Smooth muscle cell (in vitro differentiated cells): Measurements from ENCODE around the gene SERPINB1. TPM values are rescaled to one million over a fixed set of nuclear protein-coding genes. Genes with fewer than 3 reads are reported as not detected.
"Not testable (repeated sequence)": the region's sequence is repeated elsewhere in the genome, so short reads cannot be mapped to it uniquely, and the experiment has no call there.

Experiments
- DNase-seq: peaks from one replicate; lab custom pipeline; 2025; ENCODE audit not compliant: unreplicated experiment; lab: John Stamatoyannopoulos, UW
- H2AFZ ChIP-seq: fragments of 200-600 bp; sonication (generic); 2 replicates; pipeline ENCODE4 v1.6.0; 2016; ENCODE audit warnings: antibody characterized with exemption, low read depth, mild to moderate bottlenecking
- H3F3A ChIP-seq: fragments of 200-600 bp; sonication (generic); 2 replicates; pipeline ENCODE4 v1.6.0; 2017; ENCODE audit warnings: antibody characterized with exemption, low read depth
- H3K27ac ChIP-seq: fragments of 200-600 bp; sonication (generic); 2 replicates; pipeline ENCODE4 v1.5.1; 2016; ENCODE audit warnings: low read depth, mild to moderate bottlenecking
- H3K27me3 ChIP-seq: fragments of 200-600 bp; sonication (generic); 2 replicates; pipeline ENCODE4 v1.6.1; 2016; ENCODE audit warnings: low read depth, mild to moderate bottlenecking
- H3K36me3 ChIP-seq: fragments of 200-600 bp; sonication (generic); 2 replicates; pipeline ENCODE4 v1.5.1; 2016; ENCODE audit warnings: low read depth
- H3K4me1 ChIP-seq: fragments of 200-600 bp; sonication (generic); 2 replicates; pipeline ENCODE4 v1.5.1; 2016; ENCODE audit warnings: low read depth
- H3K4me2 ChIP-seq: fragments of 200-600 bp; sonication (generic); 2 replicates; pipeline ENCODE4 v1.6.0; 2016; ENCODE audit warnings: mild to moderate bottlenecking
- H3K4me3 ChIP-seq: fragments of 200-600 bp; sonication (generic); 2 replicates; pipeline ENCODE4 v1.5.1; 2016; ENCODE audit warnings: mild to moderate bottlenecking
- H3K79me2 ChIP-seq: fragments of 200-600 bp; sonication (generic); 2 replicates; pipeline ENCODE4 v1.6.0; 2016; ENCODE audit warnings: low read depth, mild to moderate bottlenecking
- H3K9ac ChIP-seq: fragments of 200-600 bp; sonication (generic); 2 replicates; pipeline ENCODE4 v1.6.0; 2016; ENCODE audit warnings: low read depth
- H3K9me3 ChIP-seq: fragments of 200-600 bp; sonication (generic); replicated peaks from 2 replicates; pipeline ENCODE4 v1.5.1; 2016; ENCODE audit warnings: low read depth
- H4K20me1 ChIP-seq: fragments of 200-600 bp; sonication (generic); 2 replicates; pipeline ENCODE4 v1.6.0; 2016; ENCODE audit warnings: low read depth
- WGBS: methylation state at CpG from one replicate; pipeline ENCODE4 v1.1.7; 2016; ENCODE audit warnings: low lambda C conversion rate; 5-methylcytosine and 5-hydroxymethylcytosine counted together
- polyA plus RNA-seq: library from polyadenylated mRNA; unstranded; fragments of >200 nt; fragmentation: Nextera tagmentation; extraction: Ambion mirVana; gene quantifications from 2 replicates; pipeline ENCODE4 v1.2.1, GENCODE V29; 2016
- total RNA-seq: library from RNA; depleted of rRNA; stranded (reverse); fragments of >200 nt; gene quantifications from 2 replicates; pipeline ENCODE4 v1.2.3, GENCODE V29; 2014
- TF ChIP-seq, protein P1 (sequence below): fragments of 200-600 bp; sonication (generic); IDR thresholded peaks from 2 replicates; pipeline ENCODE4 v1.5.1; 2017; ENCODE audit warnings: borderline replicate concordance, mild to moderate bottlenecking, antibody characterized with exemption; ENCODE audit not compliant: insufficient read depth, poor library complexity, severe bottlenecking

Gene SERPINB1
- total and polyA plus RNA-seq, 2 experiments from 2014 or later, result 10.5 to 17.7 TPM

DNA sequence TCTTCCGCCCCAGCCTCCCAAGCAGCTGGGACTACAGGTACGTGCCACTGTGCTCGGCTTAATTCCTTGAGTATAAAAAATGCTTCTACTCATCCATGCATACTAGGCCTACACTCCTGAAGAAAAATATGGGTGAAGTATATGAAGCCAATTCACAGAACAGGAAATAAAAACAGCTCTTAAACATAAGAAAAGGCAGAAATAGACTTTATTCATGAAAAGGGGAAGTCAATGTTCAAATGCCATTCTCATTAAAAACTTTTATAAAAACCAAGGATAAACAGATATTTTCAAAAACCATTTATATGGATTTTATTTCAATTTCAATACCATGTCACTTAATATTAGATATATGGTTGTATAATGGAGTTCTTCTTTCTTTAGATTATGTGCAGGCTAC, 43.1 kb upstream of the SERPINB1 start:
- Histone ChIP-seq H4K20me1 (no peaks in the 10 kb centered on the region), H3K9me3 (no peaks in the 10 kb centered on the region), H3K4me3 (no peak overlapping the region), H3K9ac (no peak overlapping the region), H3K27me3 (no peaks in the 10 kb centered on the region), H3F3A (no peaks in the 10 kb centered on the region), H3K4me1 (no peaks in the 10 kb centered on the region), H3K4me2 (no peak overlapping the region), H3K36me3 (no peaks in the 10 kb centered on the region), H3K27ac (no peak overlapping the region), H3K79me2 (no peaks in the 10 kb centered on the region), H2AFZ (no peak overlapping the region)
- TF ChIP-seq, protein P1, sequence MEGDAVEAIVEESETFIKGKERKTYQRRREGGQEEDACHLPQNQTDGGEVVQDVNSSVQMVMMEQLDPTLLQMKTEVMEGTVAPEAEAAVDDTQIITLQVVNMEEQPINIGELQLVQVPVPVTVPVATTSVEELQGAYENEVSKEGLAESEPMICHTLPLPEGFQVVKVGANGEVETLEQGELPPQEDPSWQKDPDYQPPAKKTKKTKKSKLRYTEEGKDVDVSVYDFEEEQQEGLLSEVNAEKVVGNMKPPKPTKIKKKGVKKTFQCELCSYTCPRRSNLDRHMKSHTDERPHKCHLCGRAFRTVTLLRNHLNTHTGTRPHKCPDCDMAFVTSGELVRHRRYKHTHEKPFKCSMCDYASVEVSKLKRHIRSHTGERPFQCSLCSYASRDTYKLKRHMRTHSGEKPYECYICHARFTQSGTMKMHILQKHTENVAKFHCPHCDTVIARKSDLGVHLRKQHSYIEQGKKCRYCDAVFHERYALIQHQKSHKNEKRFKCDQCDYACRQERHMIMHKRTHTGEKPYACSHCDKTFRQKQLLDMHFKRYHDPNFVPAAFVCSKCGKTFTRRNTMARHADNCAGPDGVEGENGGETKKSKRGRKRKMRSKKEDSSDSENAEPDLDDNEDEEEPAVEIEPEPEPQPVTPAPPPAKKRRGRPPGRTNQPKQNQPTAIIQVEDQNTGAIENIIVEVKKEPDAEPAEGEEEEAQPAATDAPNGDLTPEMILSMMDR, result no peak
- WGBS, result 98% methylated on average over 3 of the region's 3 CpGs
- DNase-seq, result no peak

DNA sequence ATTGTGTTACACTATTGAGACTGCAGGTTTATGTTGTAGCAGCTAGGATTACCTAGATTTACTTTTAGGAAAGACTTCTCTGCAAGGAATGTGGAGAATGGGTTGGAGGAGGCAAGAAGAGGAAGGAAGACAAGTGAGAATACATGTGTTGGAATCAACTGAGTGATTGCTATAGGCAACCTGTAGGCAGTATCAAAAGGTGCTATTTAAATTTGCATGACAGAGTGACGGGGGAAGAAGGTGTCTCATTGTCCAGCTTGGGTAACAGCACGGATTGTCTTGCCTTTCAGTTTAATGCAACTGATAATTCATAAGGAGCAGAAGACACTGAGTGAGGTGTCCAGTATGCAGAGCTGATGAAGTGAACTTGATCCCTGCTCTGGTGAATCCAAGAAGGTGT, 42.0 kb upstream of the SERPINB1 start:
- TF ChIP-seq, protein P1, result no peak
- no peak overlapping the region for H3K9ac ChIP-seq

GRCh38 chr6:2881423-2881822, 39.8 kb upstream of the SERPINB1 start:
- Histone ChIP-seq H3K4me3 (no peak overlapping the region), H3K27ac (no peak overlapping the region), H3K4me2 (no peak overlapping the region), H3K79me2 (no peaks in the 10 kb centered on the region), H3K9me3 (no peaks in the 10 kb centered on the region), H3K4me1 (peaks cover 10% of the 10 kb centered on the region), H4K20me1 (no peaks in the 10 kb centered on the region), H3K36me3 (no peaks in the 10 kb centered on the region), H3K9ac (no peak overlapping the region), H3F3A (no peaks in the 10 kb centered on the region), H3K27me3 (no peaks in the 10 kb centered on the region), H2AFZ (no peak overlapping the region)
- no peak for DNase-seq
- WGBS, result 94% methylated on average over 4 of the region's 4 CpGs
- TF ChIP-seq, protein P1, result no peak

More for the DNA sequence above, 42.0 kb upstream of the SERPINB1 start:
- H2AFZ ChIP-seq, result no peak overlapping the region
- H3K79me2 ChIP-seq, result no peaks in the 10 kb centered on the region
- no peaks in the 10 kb centered on the region for H3K27me3 ChIP-seq
- no peak overlapping the region for H3K4me2 ChIP-seq
- no peak overlapping the region for H3K4me3 ChIP-seq
- H3F3A ChIP-seq, result no peaks in the 10 kb centered on the region
- no peaks in the 10 kb centered on the region for H4K20me1 ChIP-seq
- H3K36me3 ChIP-seq, result no peaks in the 10 kb centered on the region
- no peak overlapping the region for H3K27ac ChIP-seq
- no peaks in the 10 kb centered on the region for H3K9me3 ChIP-seq
- H3K4me1 ChIP-seq, result no peaks in the 10 kb centered on the region
- DNase-seq, result no peak
- 88% methylated on average over 2 of the region's 2 CpGs for WGBS

- not testable (repeated sequence) for H3K79me2 ChIP-seq, H3K27me3 ChIP-seq, H3K4me2 ChIP-seq, H4K20me1 ChIP-seq, H3K9ac ChIP-seq, H3K36me3 ChIP-seq, H3K9me3 ChIP-seq, H3K27ac ChIP-seq, H3F3A ChIP-seq, H2AFZ ChIP-seq, H3K4me3 ChIP-seq, DNase-seq
- WGBS, result 96% methylated on average over 2 of the region's 2 CpGs
- peaks cover 13% of the 10 kb centered on the region for H3K4me1 ChIP-seq
Measured at GRCh38 chr6:2880156-2880555, 38.5 kb upstream of the SERPINB1 start.
